SK-N-SH (cell line): Measurements from ENCODE around the gene FMN1. TPM values are rescaled to one million over a fixed set of nuclear protein-coding genes. Genes with fewer than 3 reads are reported as not detected.

Experiments
- CTCF ChIA-PET: fragments of 300-600, 350-600 bp; formaldehyde crosslinking; extraction: SDS; loops from one replicate; lab custom pipeline; 2021; lab: Yijun Ruan, JAX
- POLR2A ChIA-PET: fragments of 350-600 bp; sonication (Branson Sonifier 250); formaldehyde crosslinking; extraction: SDS; loops from one replicate; lab custom pipeline; 2020; ENCODE audit warnings: antibody characterized with exemption, inconsistent platforms; lab: Yijun Ruan, JAX
- DNase-seq: peaks from one replicate; pipeline ENCODE4 v3.0.0; 2012
- H2AFZ ChIP-seq: fragments of 200-600 bp; sonication (generic); 2 replicates; pipeline ENCODE4 v1.8.1; 2016; ENCODE audit warnings: antibody characterized with exemption, mild to moderate bottlenecking, low read depth
- H3F3A ChIP-seq: fragments of 200-600 bp; sonication (generic); replicated peaks from 2 replicates; pipeline ENCODE3; 2016; ENCODE audit warnings: antibody characterized with exemption, mild to moderate bottlenecking; ENCODE audit not compliant: insufficient read depth
- H3K27ac ChIP-seq, 2 experiments: fragments of 200-500 bp in 1 of 2; fragments of 200-600 bp in 1 of 2; sonication (Bioruptor generic) in 1 of 2; sonication (generic), shearing (Covaris generic) in 1 of 2; 2 replicates each; pipeline versions ENCODE4 v1.5.1 to v1.6.1; 2014 to 2016; ENCODE audit warnings: low read depth in 2 of 2, inconsistent platforms in 1 of 2, low read length in 1 of 2, mild to moderate bottlenecking in 1 of 2, mixed read lengths in 1 of 2
- H3K27me3 ChIP-seq: fragments of 200-600 bp; sonication (generic), shearing (Covaris generic); 2 replicates; pipeline ENCODE4 v1.6.1; 2016; ENCODE audit warnings: mixed run types; ENCODE audit not compliant: insufficient read depth
- H3K36me3 ChIP-seq, 2 experiments: fragments of 200-500 bp in 1 of 2; fragments of 200-600 bp in 1 of 2; sonication (Bioruptor generic) in 1 of 2; sonication (generic) in 1 of 2; replicated peaks in 1 of 2; 2 replicates each; pipeline versions ENCODE3 to v1.5.1; 2014 to 2016; ENCODE audit warnings: low read length in 1 of 2, mild to moderate bottlenecking in 1 of 2; ENCODE audit not compliant: insufficient read depth in 2 of 2, control insufficient read depth in 1 of 2
- H3K4me1 ChIP-seq, 2 experiments: fragments of 200-500 bp in 1 of 2; fragments of 200-600 bp in 1 of 2; sonication (Bioruptor generic) in 1 of 2; sonication (generic), shearing (Covaris generic) in 1 of 2; 2 replicates each; pipeline versions ENCODE4 v1.5.1 to v1.6.1; 2014 to 2016; ENCODE audit warnings: low read depth in 1 of 2, low read length in 1 of 2, mixed run types in 1 of 2; ENCODE audit not compliant: insufficient read depth in 2 of 2, control insufficient read depth in 1 of 2
- H3K4me2 ChIP-seq: fragments of 200-600 bp; sonication (generic), shearing (Covaris generic); 2 replicates; pipeline ENCODE4 v1.6.1; 2017; ENCODE audit warnings: mixed run types
- H3K4me3 ChIP-seq, 2 experiments: fragments of 200-500 bp in 1 of 2; fragments of 200-600 bp in 1 of 2; sonication (Bioruptor generic) in 1 of 2; sonication (generic), shearing (Covaris generic) in 1 of 2; 2 replicates each; pipeline versions ENCODE4 v1.5.1 to v1.8.1; 2014 to 2016; ENCODE audit warnings: low read depth in 2 of 2, inconsistent platforms in 1 of 2, low read length in 1 of 2, mild to moderate bottlenecking in 1 of 2, mixed read lengths in 1 of 2, moderate library complexity in 1 of 2
- H3K79me2 ChIP-seq: fragments of 200-600 bp; sonication (generic); 2 replicates; pipeline ENCODE4 v1.8.1; 2017; ENCODE audit warnings: mild to moderate bottlenecking; ENCODE audit not compliant: insufficient read depth
- H3K9ac ChIP-seq: fragments of 200-600 bp; sonication (generic); 2 replicates; pipeline ENCODE4 v1.6.1; 2017; ENCODE audit warnings: mixed run types
- H3K9me2 ChIP-seq: fragments of 200-600 bp; sonication (generic); 2 replicates; pipeline ENCODE4 v1.6.1; 2017; ENCODE audit warnings: mixed run types
- H3K9me3 ChIP-seq: fragments of 200-600 bp; sonication (generic); 2 replicates; pipeline ENCODE4 v1.6.1; 2017; ENCODE audit warnings: mixed run types, mild to moderate bottlenecking, moderate library complexity
- H4K20me1 ChIP-seq: fragments of 200-600 bp; sonication (generic); 2 replicates; pipeline ENCODE4 v1.6.1; 2017; ENCODE audit warnings: mild to moderate bottlenecking, mixed run types; ENCODE audit not compliant: insufficient read depth
- EP300 ChIP-seq, 2 experiments: IDR thresholded peaks; 2 replicates each; pipeline versions ENCODE4 v1.4.0 to v1.6.1; 2012; ENCODE audit warnings: borderline replicate concordance in 1 of 2, low read depth in 1 of 2, low read length in 1 of 2
- FOSL2 ChIP-seq: IDR thresholded peaks from 2 replicates; pipeline ENCODE4 v1.4.0; 2012; ENCODE audit warnings: low read depth, mild to moderate bottlenecking, moderate library complexity, borderline replicate concordance
- FOXJ3 ChIP-seq: sonication (generic); formaldehyde crosslinking; IDR thresholded peaks from 2 replicates; pipeline ENCODE4 v1.5.1; 2020; ENCODE audit warnings: mild to moderate bottlenecking, missing genetic modification reagents
- GABPA ChIP-seq: IDR thresholded peaks from 2 replicates; pipeline ENCODE4 v1.4.0; 2012; ENCODE audit warnings: low read depth, mild to moderate bottlenecking
- JUND ChIP-seq: IDR thresholded peaks from 2 replicates; pipeline ENCODE4 v1.4.0; 2012
- MAX ChIP-seq: IDR thresholded peaks from 2 replicates; pipeline ENCODE4 v1.4.0; 2012; ENCODE audit warnings: low read depth
- NFIC ChIP-seq: IDR thresholded peaks from 2 replicates; pipeline ENCODE4 v1.4.0; 2012; ENCODE audit warnings: borderline replicate concordance
- PBX3 ChIP-seq: IDR thresholded peaks from 2 replicates; pipeline ENCODE4; 2012
- POLR2AphosphoS5 ChIP-seq: IDR thresholded peaks from 2 replicates; pipeline ENCODE4 v1.6.1; 2012; ENCODE audit warnings: low read depth, low read length
- RCOR1 ChIP-seq: fragments of 150-350 bp; IDR thresholded peaks from 2 replicates; pipeline ENCODE4 v1.6.1; 2017; ENCODE audit warnings: antibody characterized with exemption, low read length
- RFX5 ChIP-seq: IDR thresholded peaks from 2 replicates; pipeline ENCODE4 v1.6.1; 2012; ENCODE audit warnings: mild to moderate bottlenecking, improper control_type of control experiment, low read length
- RXRA ChIP-seq: IDR thresholded peaks from 2 replicates; pipeline ENCODE4 v1.4.0; 2012; ENCODE audit warnings: low read depth, mild to moderate bottlenecking, borderline replicate concordance
- SMC3 ChIP-seq: IDR thresholded peaks from 2 replicates; pipeline ENCODE4 v1.6.1; 2012; ENCODE audit warnings: low read depth, low read length, improper control_type of control experiment
- TCF12 ChIP-seq: IDR thresholded peaks from 2 replicates; pipeline ENCODE4 v1.4.0; 2012
- TEAD4 ChIP-seq: IDR thresholded peaks from 2 replicates; pipeline ENCODE4 v1.4.0; 2012; ENCODE audit warnings: mild to moderate bottlenecking, borderline replicate concordance; ENCODE audit not compliant: insufficient read depth
- USF1 ChIP-seq: IDR thresholded peaks from 2 replicates; pipeline ENCODE4 v1.4.0; 2012; ENCODE audit warnings: low read depth, borderline replicate concordance
- ZBTB33 ChIP-seq: IDR thresholded peaks from 2 replicates; pipeline ENCODE4 v1.4.0; 2012; ENCODE audit warnings: low read depth, borderline replicate concordance
- WGBS: methylation state at CpG from one replicate; pipeline ENCODE4 v1.1.6; 2017; ENCODE audit warnings: low lambda C conversion rate; 5-methylcytosine and 5-hydroxymethylcytosine counted together
- polyA plus RNA-seq, 3 experiments: library from polyadenylated mRNA; depleted of rRNA; stranded (reverse); fragments of >200 nt; gene quantifications; 2 replicates each; pipeline ENCODE4 v1.2.3, GENCODE V29; 2012

Gene FMN1
- polyA plus RNA-seq, 1 of the 3 experiments (the other 2 are of a cell fraction) = 9.1 TPM

GRCh38 chr15:33108518-33108917, 86.0 kb downstream of the FMN1 start:
- no peaks in the 10 kb centered on the region for H4K20me1 ChIP-seq
- H3K27ac ChIP-seq = peak overlapping the region; percentile 73 to 99; a peak in 3 of 4 replicates
- peak overlapping the region; percentile 43 for H3K4me2 ChIP-seq
- H3K9ac ChIP-seq = peak overlapping the region; percentile 58
- no peaks in the 10 kb centered on the region for H3K9me3 ChIP-seq
- no peaks in the 10 kb centered on the region for H3K9me2 ChIP-seq
- peaks cover 0 to 21% of the 10 kb centered on the region in 2 experiments for H3K36me3 ChIP-seq
- H3K4me1 ChIP-seq = peaks cover 2 to 44% of the 10 kb centered on the region in 2 experiments
- POLR2A ChIA-PET = no interaction called here
- CTCF ChIA-PET = interaction anchor here (1.2 to 1.4 kb wide), 2 partner anchors 22 to 25 kb away, joined by 3 to 5 read pairs; no protein-coding TSS in a partner anchor
- H3K4me3 ChIP-seq = no peak overlapping the region
- H2AFZ ChIP-seq = no peak overlapping the region
- TF ChIP-seq NFIC (no peak), SMC3 (no peak), USF1 (no peak), ZBTB33 (no peak), RCOR1 (no peak), RXRA (no peak), POLR2AphosphoS5 (no peak), EP300 (IDR thresholded peaks at IDR 0.05; ENCODE audit: borderline replicate concordance in 1 of 2, low read depth in 1 of 2, low read length in 1 of 2) (no peak), GABPA (no peak)
- H3K79me2 ChIP-seq = peaks cover 97% of the 10 kb centered on the region
- no peaks in the 10 kb centered on the region for H3K27me3 ChIP-seq
- no peak for DNase-seq
- peaks cover 69% of the 10 kb centered on the region for H3F3A ChIP-seq

- H3F3A ChIP-seq = peaks cover 70% of the 10 kb centered on the region
- peaks cover 0 to 24% of the 10 kb centered on the region in 2 experiments for H3K36me3 ChIP-seq
- peak; percentile 49; the same call in 1 of the 2 replicates for TF ChIP-seq TEAD4
- peak; percentile 65 for TF ChIP-seq PBX3
- TF ChIP-seq JUND = peak; percentile 53; the same call in 1 of the 2 replicates
- TF ChIP-seq EP300 (IDR thresholded peaks at IDR 0.05; ENCODE audit: borderline replicate concordance in 1 of 2, low read depth in 1 of 2, low read length in 1 of 2) = peak in 1 of 2 experiments; percentile 85; a peak in 1 of 4 replicates
- peak; percentile 86 for TF ChIP-seq NFIC
- no peak for TF ChIP-seq FOXJ3 (CRISPR knock-in tag)
- peak; percentile 81 for TF ChIP-seq TCF12
- peak; percentile 74; the same call in 1 of the 2 replicates for TF ChIP-seq FOSL2
- peak; percentile 67 for TF ChIP-seq MAX
- no peak for TF ChIP-seq RFX5
- no peak overlapping the region for H3K4me3 ChIP-seq
- no peaks in the 10 kb centered on the region for H4K20me1 ChIP-seq
- H2AFZ ChIP-seq = no peak overlapping the region
- WGBS = 20% methylated on average over 2 of the region's 2 CpGs
- H3K4me2 ChIP-seq = peak overlapping the region; percentile 43
- ChIA-PET CTCF (interaction anchor here (1.2 kb wide), 1 partner anchor 26 kb away, joined by 3 read pairs; no protein-coding TSS in a partner anchor), POLR2A (no interaction called here)
- peak overlapping the region; percentile 58 for H3K9ac ChIP-seq
- peaks cover 97% of the 10 kb centered on the region for H3K79me2 ChIP-seq
- H3K27me3 ChIP-seq = no peaks in the 10 kb centered on the region
- H3K9me2 ChIP-seq = no peaks in the 10 kb centered on the region
- peak overlapping the region; percentile 73 to 99; a peak in 3 of 4 replicates for H3K27ac ChIP-seq
- no peaks in the 10 kb centered on the region for H3K9me3 ChIP-seq
- peaks cover 2 to 50% of the 10 kb centered on the region in 2 experiments for H3K4me1 ChIP-seq
- DNase-seq = no peak
Measured at GRCh38 chr15:33107950-33108349, 86.6 kb downstream of the FMN1 start.
